ENCODE measurements around the gene A2M. TPM values are rescaled to one million over a fixed set of nuclear protein-coding genes. Genes with fewer than 3 reads are reported as not detected.

The A2M gene
- total RNA-seq, 4 donors from 2014 or later: 66.2 to 136 (median 96.5) TPM

DNA sequence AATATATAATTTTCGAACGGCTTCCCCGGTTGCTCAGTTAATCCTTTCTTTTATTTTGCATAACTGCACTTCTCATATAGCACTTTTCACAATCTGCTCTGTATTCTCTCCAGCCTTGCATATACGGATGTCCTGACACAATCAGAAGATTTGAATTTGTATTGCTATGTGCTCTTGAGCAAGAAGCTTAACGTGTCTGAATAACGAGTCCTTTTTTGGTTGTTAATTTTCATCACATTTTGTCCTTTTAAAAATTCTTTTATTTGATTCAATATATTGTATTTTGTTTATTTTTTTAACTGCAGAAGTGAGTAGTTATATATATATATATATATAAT, 17.6 kb downstream of the A2M start:
- in situ Hi-C loops (cut with MboI; ENCODE audit: low pct_ligation_motif_present in 1 of 4, low pct_unique_long_range_greater_than_20kb in 1 of 4, low sequenced_read_pairs in 3 of 4) (no loop called here), intact Hi-C loops (cut with DNase I; ENCODE audit: low total_unique reads) (no loop called here)
- Histone ChIP-seq H3K4me3 (no peak overlapping the region), H3K27me3 (no peaks in the 10 kb centered on the region), H3K36me3 (peaks cover 0 to 10% (median 3%) of the 10 kb centered on the region in 4 donors), H3K27ac (no peak overlapping the region), H3K4me1 (no peaks in the 10 kb centered on the region), H3K9me3 (no peaks in the 10 kb centered on the region)
- 88 to 90% methylated on average over 6 of the region's 6 CpGs for whole genome bisulfite sequencing, 2 donors (ENCODE audit: low coverage in 1 of 2)
- DNase-seq: no peak
- TF ChIP-seq POLR2AphosphoS5 (IDR thresholded peaks at IDR 0.05): no peak
- TF ChIP-seq, protein P1, sequence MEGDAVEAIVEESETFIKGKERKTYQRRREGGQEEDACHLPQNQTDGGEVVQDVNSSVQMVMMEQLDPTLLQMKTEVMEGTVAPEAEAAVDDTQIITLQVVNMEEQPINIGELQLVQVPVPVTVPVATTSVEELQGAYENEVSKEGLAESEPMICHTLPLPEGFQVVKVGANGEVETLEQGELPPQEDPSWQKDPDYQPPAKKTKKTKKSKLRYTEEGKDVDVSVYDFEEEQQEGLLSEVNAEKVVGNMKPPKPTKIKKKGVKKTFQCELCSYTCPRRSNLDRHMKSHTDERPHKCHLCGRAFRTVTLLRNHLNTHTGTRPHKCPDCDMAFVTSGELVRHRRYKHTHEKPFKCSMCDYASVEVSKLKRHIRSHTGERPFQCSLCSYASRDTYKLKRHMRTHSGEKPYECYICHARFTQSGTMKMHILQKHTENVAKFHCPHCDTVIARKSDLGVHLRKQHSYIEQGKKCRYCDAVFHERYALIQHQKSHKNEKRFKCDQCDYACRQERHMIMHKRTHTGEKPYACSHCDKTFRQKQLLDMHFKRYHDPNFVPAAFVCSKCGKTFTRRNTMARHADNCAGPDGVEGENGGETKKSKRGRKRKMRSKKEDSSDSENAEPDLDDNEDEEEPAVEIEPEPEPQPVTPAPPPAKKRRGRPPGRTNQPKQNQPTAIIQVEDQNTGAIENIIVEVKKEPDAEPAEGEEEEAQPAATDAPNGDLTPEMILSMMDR (IDR thresholded peaks at IDR 0.05): no peak
- TF ChIP-seq POLR2A (IDR thresholded peaks at IDR 0.05): no peak

DNA sequence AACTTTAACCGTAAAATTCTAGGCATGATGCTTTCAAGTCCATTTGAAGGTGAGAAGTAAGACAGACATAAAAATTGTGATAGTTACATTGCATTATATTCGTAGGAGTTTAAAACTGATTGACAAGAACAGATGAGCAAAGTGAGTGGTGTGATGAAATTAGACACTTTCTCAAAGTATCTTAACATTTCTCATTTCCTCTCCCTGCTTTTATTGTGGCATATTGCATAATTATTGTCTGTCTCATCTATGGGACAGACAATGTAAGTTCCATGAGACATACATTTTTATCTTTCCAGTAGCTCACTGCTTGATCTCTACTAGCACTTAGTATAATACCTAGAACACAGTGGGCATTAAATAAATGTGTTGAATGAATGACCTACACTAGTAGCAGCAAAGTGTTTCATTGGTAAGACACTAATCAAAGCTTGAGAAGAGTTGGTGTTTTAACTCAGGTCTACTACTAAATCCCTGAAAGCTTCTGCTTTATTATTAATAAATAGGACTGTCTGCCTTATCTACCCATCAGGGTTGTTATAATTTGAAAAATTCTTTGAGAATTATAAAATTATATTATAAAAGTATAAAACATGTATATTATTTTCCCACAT, 19.0 kb downstream of the A2M start:
- no peak for DNase-seq
- no peak overlapping the region for H3K4me3 ChIP-seq
- H3K9me3 ChIP-seq: no peaks in the 10 kb centered on the region
- in situ Hi-C loops (cut with MboI; ENCODE audit: low pct_ligation_motif_present in 1 of 4, low pct_unique_long_range_greater_than_20kb in 1 of 4, low sequenced_read_pairs in 3 of 4) (no loop called here), intact Hi-C loops (cut with DNase I; ENCODE audit: low total_unique reads) (no loop called here)
- peaks cover 0 to 10% (median 3%) of the 10 kb centered on the region in 4 donors for H3K36me3 ChIP-seq
- H3K27me3 ChIP-seq: no peaks in the 10 kb centered on the region
- TF ChIP-seq POLR2AphosphoS5 (IDR thresholded peaks at IDR 0.05): no peak
- no peak for TF ChIP-seq POLR2A (IDR thresholded peaks at IDR 0.05)
- TF ChIP-seq, protein P1 (IDR thresholded peaks at IDR 0.05): no peak
- TF ChIP-seq EP300 (IDR thresholded peaks at IDR 0.05; ENCODE audit: low read depth): no peak
- H3K27ac ChIP-seq: no peak overlapping the region
- 81 to 82% methylated on average over 2 of the region's 2 CpGs for WGBS, 2 donors (ENCODE audit: low coverage in 1 of 2)
- H3K4me1 ChIP-seq: no peaks in the 10 kb centered on the region

DNA sequence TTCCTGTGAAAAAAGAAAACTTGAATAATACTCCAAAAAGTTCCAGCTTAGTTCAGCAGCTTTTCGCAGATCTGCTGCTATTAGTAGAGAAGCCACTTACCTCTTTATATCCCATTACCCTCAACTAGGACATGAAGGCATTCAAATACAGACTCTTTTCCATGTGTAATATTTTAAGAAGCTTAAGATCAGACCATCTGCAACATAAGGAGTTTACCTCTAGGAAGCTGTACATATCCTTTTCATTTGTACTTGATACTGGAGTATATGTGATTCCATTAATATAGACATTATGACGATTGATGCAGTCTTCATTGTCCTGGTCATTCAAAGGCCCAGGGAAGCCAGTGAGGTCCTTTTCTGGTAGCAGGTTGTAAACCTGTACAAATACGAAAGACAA, 20.4 kb downstream of the A2M start:
- intact Hi-C loops (cut with DNase I; ENCODE audit: low total_unique reads): no loop called here
- 83 to 90% methylated on average over 3 of the region's 3 CpGs for WGBS, 2 donors (ENCODE audit: low coverage in 1 of 2)
- Histone ChIP-seq H3K4me3 (no peak overlapping the region), H3K27ac (no peak overlapping the region), H3K36me3 (peaks cover 0 to 10% (median 3%) of the 10 kb centered on the region in 4 donors), H3K4me1 (no peaks in the 10 kb centered on the region), H3K27me3 (no peaks in the 10 kb centered on the region), H3K9me3 (no peaks in the 10 kb centered on the region)
- in situ Hi-C loops (cut with MboI; ENCODE audit: low pct_ligation_motif_present in 1 of 4, low pct_unique_long_range_greater_than_20kb in 1 of 4, low sequenced_read_pairs in 3 of 4): no loop called here
- no peak for DNase-seq
- TF ChIP-seq POLR2AphosphoS5 (IDR thresholded peaks at IDR 0.05) (no peak), EP300 (IDR thresholded peaks at IDR 0.05; ENCODE audit: low read depth) (no peak), POLR2A (IDR thresholded peaks at IDR 0.05) (no peak)
- TF ChIP-seq, protein P1 (IDR thresholded peaks at IDR 0.05): no peak

DNA sequence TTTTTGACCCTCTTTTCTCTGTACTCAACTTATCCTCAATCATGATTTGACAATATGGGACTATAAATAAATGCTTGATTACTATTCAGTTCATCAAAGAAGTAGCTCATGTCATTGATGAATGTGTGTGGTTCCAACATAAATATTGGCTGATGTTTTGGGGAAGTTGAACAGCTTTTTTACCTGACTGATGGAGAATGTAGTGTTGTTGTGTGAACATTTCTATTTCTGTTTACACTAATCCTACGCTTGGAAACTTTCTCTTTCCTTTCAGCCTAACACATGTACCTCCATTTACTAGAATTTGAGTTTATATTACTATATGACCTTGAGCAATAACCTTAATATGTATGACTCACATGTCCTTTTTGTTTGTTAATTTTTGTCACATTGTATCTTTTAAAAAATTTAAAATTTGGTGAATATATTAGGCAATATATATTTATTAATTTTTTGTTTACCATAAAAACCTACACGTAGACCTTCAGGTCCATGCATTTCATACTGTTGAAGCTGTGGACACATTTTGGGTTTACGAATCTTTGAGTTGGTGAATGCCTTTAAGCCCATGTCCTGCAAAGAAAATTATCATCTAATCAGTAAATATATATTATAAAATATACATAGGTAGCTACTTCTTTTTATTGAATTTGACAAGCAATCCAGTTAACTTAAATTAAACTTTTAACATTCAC, 21.1 kb downstream of the A2M start:
- no peaks in the 10 kb centered on the region for H3K27me3 ChIP-seq
- no peaks in the 10 kb centered on the region for H3K9me3 ChIP-seq
- no peak for DNase-seq
- H3K36me3 ChIP-seq: peaks cover 0 to 10% (median 3%) of the 10 kb centered on the region in 4 donors
- no peaks in the 10 kb centered on the region for H3K4me1 ChIP-seq
- WGBS, 2 donors (ENCODE audit: low coverage in 1 of 2): 80% methylated on average over 3 of the region's 3 CpGs
- no peak overlapping the region for H3K4me3 ChIP-seq
- intact Hi-C loops (cut with DNase I; ENCODE audit: low total_unique reads): no loop called here
- H3K27ac ChIP-seq: no peak overlapping the region
- in situ Hi-C loops (cut with MboI; ENCODE audit: low pct_ligation_motif_present in 1 of 4, low pct_unique_long_range_greater_than_20kb in 1 of 4, low sequenced_read_pairs in 3 of 4): no loop called here
- TF ChIP-seq POLR2AphosphoS5 (IDR thresholded peaks at IDR 0.05) (no peak), EP300 (IDR thresholded peaks at IDR 0.05; ENCODE audit: low read depth) (no peak), POLR2A (IDR thresholded peaks at IDR 0.05) (no peak)
- TF ChIP-seq, protein P1 (IDR thresholded peaks at IDR 0.05): no peak

All from transverse colon (tissue), 4 donors.